Stimulated activated CD4-positive, alpha-beta T cell treated with anti-CD3 and anti-CD28 coated beads, Interleukin-12 subunit alpha, Interleukin-12 subunit beta, amount 100 ng/mL, for 4 hours (primary cell): ENCODE results near the gene ZNF35.

Experiments used
- DNase-seq: peaks from one replicate; pipeline ENCODE4 v3.0.0-alpha.2; 2020

The ZNF35 gene

DNA sequence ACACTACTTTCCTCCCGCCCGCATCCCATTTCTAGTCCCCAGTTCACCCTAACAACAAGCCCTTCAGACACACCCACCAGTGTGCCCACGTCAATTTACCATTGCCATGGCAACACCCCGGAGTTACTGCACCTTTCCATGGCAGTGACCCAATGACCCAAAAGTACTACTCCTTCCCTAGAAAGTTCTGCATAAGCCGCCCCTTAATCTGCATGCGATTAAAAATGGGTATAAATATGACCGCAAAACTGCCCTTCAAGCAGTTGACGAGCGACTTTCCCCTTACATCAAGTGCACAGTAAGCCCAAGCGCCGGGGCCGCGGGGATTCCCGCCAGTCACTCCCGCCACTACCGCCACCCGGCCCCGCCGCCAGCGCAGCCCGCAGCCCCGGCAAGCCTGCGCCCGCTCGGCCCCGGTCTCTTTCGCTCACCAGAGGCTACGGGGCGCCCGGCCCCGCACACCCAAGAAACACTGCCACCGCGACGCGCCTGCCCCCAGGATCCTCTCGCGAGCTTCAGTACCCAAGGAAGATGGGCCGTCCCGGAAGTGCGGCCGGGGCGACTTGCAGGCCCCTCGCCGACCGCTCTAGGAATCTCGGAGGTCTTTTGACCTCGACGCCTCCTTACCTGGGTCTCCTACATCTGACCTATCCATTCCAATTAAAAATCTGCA is 36.7 kb downstream of the ZNF35 start:
- DNase-seq: peak; percentile 55

DNA sequence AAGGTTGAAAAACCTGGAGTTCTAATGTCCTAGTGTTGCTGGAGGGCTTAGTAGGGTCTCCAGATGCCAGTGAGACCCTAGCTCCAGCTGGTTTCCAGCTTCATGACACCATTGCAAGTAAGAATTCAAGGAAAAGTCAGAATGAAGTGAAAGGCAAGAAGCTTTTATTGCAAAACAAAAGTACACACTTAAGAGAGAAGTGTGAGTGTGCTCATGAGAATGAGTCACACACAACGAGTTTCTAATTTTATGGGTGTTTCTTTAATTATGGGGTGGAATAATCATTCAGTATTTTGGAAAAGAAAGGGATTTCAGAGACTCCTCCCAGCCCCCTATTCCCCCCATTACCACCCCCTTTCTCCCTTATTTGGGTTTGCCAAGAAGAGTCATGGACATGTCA is 39.4 kb downstream of the ZNF35 start:
- no peak for DNase-seq
